K562 (cell line): ENCODE results near the gene OR2B2. TPM values are rescaled to one million over a fixed set of nuclear protein-coding genes. Genes with fewer than 3 reads are reported as not detected.

Experiments used
- EGR1 ChIP-seq: fragments of 450-650 bp; conservative IDR thresholded peaks from 2 replicates; pipeline ENCODE4 v1.6.1; 2017; ENCODE audit warnings: mild to moderate bottlenecking
- EP400 ChIP-seq: fragments of 450-650 bp; IDR thresholded peaks from 2 replicates; pipeline ENCODE4 v1.6.1; 2017; ENCODE audit warnings: antibody characterized with exemption, mild to moderate bottlenecking, moderate library complexity
- FOXA3 ChIP-seq, 2 experiments: fragments of 450-650 bp in 1 of 2; sonication (generic) in 1 of 2; formaldehyde crosslinking; IDR thresholded peaks in 1 of 2; conservative IDR thresholded peaks in 1 of 2; 2 replicates each; pipeline versions ENCODE4 v1.4.0 to v1.8.0; 2020 to 2022; ENCODE audit warnings: mild to moderate bottlenecking in 2 of 2, missing genetic modification reagents in 1 of 2
- FOXM1 ChIP-seq, 2 experiments: fragments of 450-650 bp in 1 of 2; sonication (generic) in 1 of 2; formaldehyde crosslinking in 1 of 2; IDR thresholded peaks; 2 replicates each; pipeline versions ENCODE4 v1.6.1 to v1.9.0; 2017 to 2022; ENCODE audit warnings: low read depth in 2 of 2, mild to moderate bottlenecking in 2 of 2, missing genetic modification reagents in 1 of 2, moderate library complexity in 1 of 2
- HLTF ChIP-seq: fragments of 450-650 bp; IDR thresholded peaks from 2 replicates; pipeline ENCODE4 v1.6.1; 2016
- KLF6 ChIP-seq: fragments of 250-450 bp; sonication (Bioruptor Pico); IDR thresholded peaks from 2 replicates; pipeline ENCODE4 v1.4.0; 2020; ENCODE audit warnings: mild to moderate bottlenecking, moderate library complexity, borderline replicate concordance
- MTF1 ChIP-seq: fragments of 250-450 bp; sonication (Bioruptor Pico); IDR thresholded peaks from 2 replicates; pipeline ENCODE4 v1.9.0; 2021; ENCODE audit warnings: moderate library complexity, mild to moderate bottlenecking, inconsistent platforms, borderline replicate concordance
- NKRF ChIP-seq: fragments of 450-650 bp; IDR thresholded peaks from 2 replicates; pipeline ENCODE4 v1.6.1; 2016; ENCODE audit warnings: borderline replicate concordance
- RBFOX2 ChIP-seq: fragments of 200-400 bp; formaldehyde crosslinking; IDR thresholded peaks from 2 replicates; pipeline ENCODE4 v1.6.1; 2017; ENCODE audit warnings: low read depth, mild to moderate bottlenecking, low read length, moderate library complexity
- RBM17 ChIP-seq: fragments of 200-400 bp; formaldehyde crosslinking; IDR thresholded peaks from 2 replicates; pipeline ENCODE4 v1.6.1; 2017; ENCODE audit warnings: low read depth, mild to moderate bottlenecking, low read length, borderline replicate concordance
- SIRT6 ChIP-seq: IDR thresholded peaks from one replicate; pipeline ENCODE4 v1.6.1; 2012; ENCODE audit warnings: low read depth, mild to moderate bottlenecking, control low read depth, inconsistent platforms, low read length, moderate library complexity
- SMC3 ChIP-seq: conservative IDR thresholded peaks from 2 replicates; pipeline ENCODE4 v1.6.1; 2011; ENCODE audit warnings: low read depth, low read length, improper control_type of control experiment; ENCODE audit not compliant: insufficient read depth
- XRCC4 ChIP-seq: IDR thresholded peaks from one replicate; pipeline ENCODE4 v1.6.1; 2011; ENCODE audit not compliant: insufficient read depth, insufficient read length; ENCODE audit errors: extremely low read depth
- ZBTB49 ChIP-seq: sonication (generic); formaldehyde crosslinking; IDR thresholded peaks from 2 replicates; pipeline ENCODE4 v1.8.0; 2022; ENCODE audit warnings: missing genetic modification reagents, mild to moderate bottlenecking, borderline replicate concordance
- ZNF197 ChIP-seq: fragments of 200-800 bp; sonication (Bioruptor generic); IDR thresholded peaks from 2 replicates; pipeline ENCODE4 v1.6.1; 2016; ENCODE audit warnings: low read depth, missing genetic modification characterization, missing compliant biosample characterization
- ZNF384 ChIP-seq: IDR thresholded peaks from 2 replicates; pipeline ENCODE4 v1.6.1; 2012; ENCODE audit warnings: low read depth, low read length, improper control_type of control experiment
- ZNF507 ChIP-seq: conservative IDR thresholded peaks from 2 replicates; pipeline ENCODE4 v1.6.1; 2017; ENCODE audit warnings: missing genetic modification characterization, missing compliant biosample characterization
- ZNF518B ChIP-seq: fragments of 250-450 bp; sonication (Bioruptor Pico); IDR thresholded peaks from 2 replicates; pipeline ENCODE4 v1.5.0; 2021; ENCODE audit warnings: mild to moderate bottlenecking, moderate library complexity
- polyA plus RNA-seq, 8 experiments: library from polyadenylated mRNA; depleted of rRNA in 4 of 8; stranded (reverse) in 5 of 8; unstranded in 3 of 8; fragments of >200 nt; fragmentation: Nextera tagmentation in 2 of 8; fragmentation: Illumina TruSeq in 1 of 8; extraction: Ambion mirVana in 2 of 8; extraction: Trizol in 1 of 8; gene quantifications; 2 replicates each; pipeline versions ENCODE4 v1.2.1 to v1.2.3, GENCODE V29; 2011 to 2014; ENCODE audit warnings: inconsistent platforms in 1 of 8, missing spikeins in 1 of 8
- total RNA-seq, 7 experiments: library from RNA; depleted of rRNA in 6 of 7; stranded (reverse); fragments of >200 nt in 6 of 7; fragmentation: Illumina TruSeq in 2 of 7; extraction: Trizol in 2 of 7; gene quantifications; 2 replicates each; pipeline versions ENCODE4 v1.2.1 to v1.2.3, GENCODE V29; 2011 to 2021; ENCODE audit warnings: low replicate concordance in 1 of 7

The OR2B2 gene
- total and polyA plus RNA-seq, 9 of the 15 experiments (the other 6 are each of a cell fraction or from before 2014, with no cell fraction given), result 0.24 TPM; not detected in 8

GRCh38 chr6:27867051-27867944 is 44.9 kb downstream of the OR2B2 start (continued):
- TF ChIP-seq KLF6 (CRISPR knock-in tag) (no peak), FOXA3 (CRISPR knock-in tag; conservative IDR thresholded peaks at IDR 0.05 in 1 of 2, IDR thresholded peaks at IDR 0.05 in 1 of 2) (no peak), SIRT6 (no peak), RBFOX2 (peak; percentile 97), RBM17 (no peak), SMC3 (no peak), ZNF507 (no peak), FOXM1 (IDR thresholded peaks at IDR 0.05; ENCODE audit: low read depth) (no peak), FOXM1 (CRISPR knock-in tag; IDR thresholded peaks at IDR 0.05; ENCODE audit: low read depth) (no peak), ZNF518B (no peak), ZBTB49 (CRISPR knock-in tag) (no peak), XRCC4 (no peak), HLTF (no peak), MTF1 (CRISPR knock-in tag) (no peak), EGR1 (no peak), NKRF (no peak), ZNF384 (no peak), ZNF197 (CRISPR knock-in tag) (no peak), EP400 (0 out of 2 replicates have a peak, but pooled peaks have one; percentile 12)
